CD14-positive monocyte (primary cell): ENCODE measurements around the gene RERE. TPM values are rescaled to one million over a fixed set of nuclear protein-coding genes. Genes with fewer than 3 reads are reported as not detected.
A peak's percentile ranks its signal among the peaks of the same experiment; 100 is the strongest.

Experiments used
- DNase-seq, 3 donors: peaks; one replicate each; pipeline ENCODE4 v3.0.0-alpha.2; 2011 to 2022
- H2AFZ ChIP-seq: 2 replicates; pipeline ENCODE4 v1.6.0; 2012; ENCODE audit warnings: mild to moderate bottlenecking, low read depth, low read length, inconsistent platforms; ENCODE audit not compliant: insufficient read depth, poor library complexity, severe bottlenecking
- H3K27ac ChIP-seq, 2 donors: 1 replicate in 1 of 2; 2 replicates in 1 of 2; pipeline ENCODE4 v1.5.1; 2012 to 2013; ENCODE audit warnings: low read length in 2 of 2, control low read depth in 1 of 2, inconsistent platforms in 1 of 2, low read depth in 1 of 2, mild to moderate bottlenecking in 1 of 2
- H3K27me3 ChIP-seq, 2 donors: one replicate each; pipeline versions ENCODE4 v1.6.0 to v1.6.1; 2011 to 2013; ENCODE audit warnings: low read length in 2 of 2; ENCODE audit not compliant: control insufficient read depth in 2 of 2, insufficient read depth in 2 of 2
- H3K36me3 ChIP-seq, 2 donors: replicated peaks in 1 of 2; 1 replicate in 1 of 2; 2 replicates in 1 of 2; pipeline versions ENCODE4 v1.5.1 to v1.6.1; 2012 to 2013; ENCODE audit warnings: low read length in 2 of 2, control low read depth in 1 of 2, inconsistent platforms in 1 of 2, mild to moderate bottlenecking in 1 of 2; ENCODE audit not compliant: insufficient read depth in 2 of 2, control insufficient read depth in 1 of 2
- H3K4me1 ChIP-seq, 2 donors: 1 replicate in 1 of 2; 2 replicates in 1 of 2; pipeline versions ENCODE4 v1.5.1 to v1.6.1; 2012 to 2013; ENCODE audit warnings: low read length in 2 of 2, control low read depth in 1 of 2, inconsistent platforms in 1 of 2, mild to moderate bottlenecking in 1 of 2, moderate library complexity in 1 of 2; ENCODE audit not compliant: insufficient read depth in 2 of 2, control insufficient read depth in 1 of 2
- H3K4me2 ChIP-seq: replicated peaks from 2 replicates; pipeline ENCODE3; 2012; ENCODE audit warnings: low read length, moderate library complexity, mild to moderate bottlenecking; ENCODE audit not compliant: poor library complexity, severe bottlenecking; ENCODE audit errors: extremely low read depth
- H3K4me3 ChIP-seq, 3 experiments: fragments of 200-600 bp in 1 of 3; sonication (generic) in 1 of 3; replicated peaks in 1 of 3; 1 replicate in 2 of 3; 2 replicates in 1 of 3; pipeline ENCODE4 v1.5.1; 2011 to 2013; ENCODE audit warnings: low read length in 3 of 3, mild to moderate bottlenecking in 3 of 3, control low read depth in 2 of 3, low read depth in 2 of 3, inconsistent platforms in 1 of 3, moderate library complexity in 1 of 3
- H3K79me2 ChIP-seq: 2 replicates; pipeline ENCODE4 v1.6.0; 2012; ENCODE audit warnings: mild to moderate bottlenecking, control low read depth, inconsistent platforms, low read length, moderate library complexity; ENCODE audit not compliant: insufficient read depth
- H3K9ac ChIP-seq: 2 replicates; pipeline ENCODE4 v1.6.0; 2017; ENCODE audit warnings: low read length, mild to moderate bottlenecking; ENCODE audit not compliant: insufficient read depth, poor library complexity, severe bottlenecking
- H3K9me3 ChIP-seq, 2 donors: replicated peaks in 1 of 2; 1 replicate in 1 of 2; 2 replicates in 1 of 2; pipeline versions ENCODE4 v1.5.1 to v1.6.1; 2012 to 2013; ENCODE audit warnings: low read length in 2 of 2, control low read depth in 1 of 2; ENCODE audit not compliant: control insufficient read depth in 1 of 2, insufficient read depth in 1 of 2
- H4K20me1 ChIP-seq: 2 replicates; pipeline ENCODE4 v1.6.0; 2012; ENCODE audit warnings: mild to moderate bottlenecking, low read length, control low read depth, moderate library complexity; ENCODE audit not compliant: insufficient read depth
- H3K27ac Mint-ChIP-seq, 7 donors: one replicate each; pipeline ENCODE4 v1.8.0; 2020; ENCODE audit warnings: mild to moderate bottlenecking in 7 of 7, mixed read lengths in 7 of 7, moderate library complexity in 6 of 7, inconsistent platforms in 2 of 7
- H3K27me3 Mint-ChIP-seq, 3 donors: one replicate each; pipeline ENCODE4 v1.8.0; 2021 to 2022; ENCODE audit warnings: low read depth in 3 of 3, mild to moderate bottlenecking in 3 of 3, mixed read lengths in 3 of 3, moderate library complexity in 3 of 3, inconsistent platforms in 1 of 3
- H3K36me3 Mint-ChIP-seq, 2 donors: one replicate each; pipeline ENCODE4 v1.8.0; 2020; ENCODE audit warnings: mixed read lengths in 2 of 2, inconsistent platforms in 1 of 2, mild to moderate bottlenecking in 1 of 2
- H3K4me1 Mint-ChIP-seq: one replicate; pipeline ENCODE4 v1.8.0; 2020; ENCODE audit warnings: mild to moderate bottlenecking, mixed read lengths
- H3K4me3 Mint-ChIP-seq, 2 donors: one replicate each; pipeline ENCODE4 v1.8.0; 2020; ENCODE audit warnings: mild to moderate bottlenecking in 2 of 2, mixed read lengths in 2 of 2, moderate library complexity in 1 of 2
- H3K9me3 Mint-ChIP-seq, 7 donors: one replicate each; pipeline ENCODE4 v1.8.0; 2020 to 2022; ENCODE audit warnings: mixed read lengths in 7 of 7, mild to moderate bottlenecking in 6 of 7, moderate library complexity in 6 of 7, inconsistent platforms in 2 of 7
- CTCF ChIP-seq: fragments of 200-600 bp; IDR thresholded peaks from one replicate; pipeline ENCODE4 v1.8.0; 2022; ENCODE audit warnings: antibody characterized with exemption, mild to moderate bottlenecking
- WGBS: methylation state at CpG from one replicate; pipeline ENCODE4 v1.1.5; 2013; ENCODE audit warnings: missing lambda C conversion rate; ENCODE audit not compliant: insufficient coverage; 5-methylcytosine and 5-hydroxymethylcytosine counted together
- intact Hi-C, 2 donors: fragments of 100-400 bp; cut with micrococcal nuclease; formaldehyde crosslinking; loops; one replicate each; pipeline versions ENCODE4 v1.15.0 to v1.15.1; 2023
- polyA plus RNA-seq, 3 donors: library from polyadenylated mRNA; depleted of rRNA in 1 of 3; unstranded in 2 of 3; stranded (reverse) in 1 of 3; fragments of 300-500 nt in 2 of 3; fragments of >200 nt in 1 of 3; fragmentation: Illumina TruSeq in 2 of 3; gene quantifications; 1 replicate in 2 of 3; 2 replicates in 1 of 3; pipeline ENCODE4 v1.2.3, GENCODE V29; 2012 to 2021

RERE gene
- polyA plus RNA-seq, 3 donors, result 1.2 to 19.4 (median 3.8) TPM

- Mint-ChIP-seq H3K4me3 (no peak overlapping the region), H3K27ac (peak overlapping the region in 5 of 7 donors; percentile 49 to 84 (median 66)), H3K27me3 (peaks cover 0 to 4% (median 0%) of the 10 kb centered on the region in 3 donors), H3K36me3 (peaks cover 69 to 83% of the 10 kb centered on the region in 2 donors), H3K9me3 (no peaks in the 10 kb centered on the region), H3K4me1 (peaks cover 28% of the 10 kb centered on the region)
- Histone ChIP-seq H3K9me3 (no peaks in the 10 kb centered on the region), H2AFZ (no peak overlapping the region), H3K4me2 (no peak overlapping the region), H3K4me1 (peaks cover 10 to 14% of the 10 kb centered on the region in 2 donors), H3K79me2 (peaks cover 93% of the 10 kb centered on the region), H3K36me3 (peaks cover 51 to 89% of the 10 kb centered on the region in 2 donors), H3K9ac (no peak overlapping the region), H3K4me3 (no peak overlapping the region), H3K27me3 (no peaks in the 10 kb centered on the region), H3K27ac (peak overlapping the region in 1 of 2 donors; percentile 14), H4K20me1 (peaks cover 99% of the 10 kb centered on the region)
- intact Hi-C loops, result no loop called here
- WGBS, result 86% methylated on average over 1 of the region's 3 CpGs
- no peak for DNase-seq
- no peak for TF ChIP-seq CTCF
Observed at GRCh38 chr1:8409606-8410005, 407.8 kb downstream of the RERE start.

- Histone ChIP-seq H2AFZ (no peak overlapping the region), H4K20me1 (peaks cover 99% of the 10 kb centered on the region), H3K9me3 (no peaks in the 10 kb centered on the region), H3K27me3 (no peaks in the 10 kb centered on the region), H3K4me3 (no peak overlapping the region), H3K36me3 (peaks cover 51 to 89% of the 10 kb centered on the region in 2 donors), H3K79me2 (peaks cover 92% of the 10 kb centered on the region), H3K27ac (peak overlapping the region in 1 of 2 donors; percentile 14), H3K9ac (no peak overlapping the region), H3K4me1 (peaks cover 10 to 14% of the 10 kb centered on the region in 2 donors), H3K4me2 (no peak overlapping the region)
- Mint-ChIP-seq H3K36me3 (peaks cover 68 to 83% of the 10 kb centered on the region in 2 donors), H3K9me3 (no peaks in the 10 kb centered on the region), H3K27ac (peak overlapping the region in 6 of 7 donors; percentile 53 to 84 (median 68)), H3K4me3 (peak overlapping the region in 1 of 2 donors; percentile 51), H3K27me3 (peaks cover 0 to 4% (median 0%) of the 10 kb centered on the region in 3 donors), H3K4me1 (peaks cover 30% of the 10 kb centered on the region)
- intact Hi-C loops, result no loop called here
- peak in 2 of 3 donors; percentile 44 to 52 for DNase-seq
- TF ChIP-seq CTCF, result peak; percentile 71
- WGBS, result 25% methylated on average over 4 of the region's 6 CpGs
Observed at GRCh38 chr1:8409106-8409505, 408.3 kb downstream of the RERE start.
